Measurements from ENCODE around the gene MTREX.

Gene MTREX

GRCh38 chr5:55303238-55303690, 4.5 kb upstream of the MTREX start:
- no peak for TF ChIP-seq POLR2AphosphoS5 (IDR thresholded peaks at IDR 0.05; ENCODE audit: low read depth, low read length)
- TF ChIP-seq SIN3A (IDR thresholded peaks at IDR 0.05; ENCODE audit: borderline replicate concordance, insufficient read depth, low read length), result no peak
- TF ChIP-seq TAF1 (IDR thresholded peaks at IDR 0.05; ENCODE audit: borderline replicate concordance, insufficient read depth, low read length), result no peak

- no peak for TF ChIP-seq TAF1 (IDR thresholded peaks at IDR 0.05; ENCODE audit: borderline replicate concordance, insufficient read depth, low read length)
- no peak for TF ChIP-seq FOXP2 (optimal IDR thresholded peaks at IDR 0.05; ENCODE audit: borderline replicate concordance, extremely low read depth, extremely low read length, insufficient read depth)
- no peak for TF ChIP-seq SIN3A (IDR thresholded peaks at IDR 0.05; ENCODE audit: borderline replicate concordance, insufficient read depth, low read length)
- TF ChIP-seq POLR2AphosphoS5 (IDR thresholded peaks at IDR 0.05; ENCODE audit: low read depth, low read length), result no peak
- no peak for TF ChIP-seq REST (IDR thresholded peaks at IDR 0.05; ENCODE audit: insufficient read depth in 1 of 2, low read depth in 2 of 2, low read length in 2 of 2)
Measured at GRCh38 chr5:55304584-55304983, 3.2 kb upstream of the MTREX start.

GRCh38 chr5:55305345-55305744, 2.4 kb upstream of the MTREX start:
- TF ChIP-seq REST (IDR thresholded peaks at IDR 0.05; ENCODE audit: insufficient read depth in 1 of 2, low read depth in 2 of 2, low read length in 2 of 2) (no peak), POLR2AphosphoS5 (IDR thresholded peaks at IDR 0.05; ENCODE audit: low read depth, low read length) (no peak), TAF1 (IDR thresholded peaks at IDR 0.05; ENCODE audit: borderline replicate concordance, insufficient read depth, low read length) (no peak), SIN3A (IDR thresholded peaks at IDR 0.05; ENCODE audit: borderline replicate concordance, insufficient read depth, low read length) (no peak), FOXP2 (optimal IDR thresholded peaks at IDR 0.05; ENCODE audit: borderline replicate concordance, extremely low read depth, extremely low read length, insufficient read depth) (no peak)

GRCh38 chr5:55306641-55307382, 977 bp upstream of the MTREX start:
- TF ChIP-seq REST (IDR thresholded peaks at IDR 0.05; ENCODE audit: insufficient read depth in 1 of 2, low read depth in 2 of 2, low read length in 2 of 2) (no peak), TAF1 (IDR thresholded peaks at IDR 0.05; ENCODE audit: borderline replicate concordance, insufficient read depth, low read length) (no peak), POLR2AphosphoS5 (IDR thresholded peaks at IDR 0.05; ENCODE audit: low read depth, low read length) (no peak)

- TF ChIP-seq TAF1 (IDR thresholded peaks at IDR 0.05; ENCODE audit: borderline replicate concordance, insufficient read depth, low read length), result no peak
- TF ChIP-seq SIN3A (IDR thresholded peaks at IDR 0.05; ENCODE audit: borderline replicate concordance, insufficient read depth, low read length), result no peak
- no peak for TF ChIP-seq FOXP2 (optimal IDR thresholded peaks at IDR 0.05; ENCODE audit: borderline replicate concordance, extremely low read depth, extremely low read length, insufficient read depth)
- no peak for TF ChIP-seq REST (IDR thresholded peaks at IDR 0.05; ENCODE audit: insufficient read depth in 1 of 2, low read depth in 2 of 2, low read length in 2 of 2)
- no peak for TF ChIP-seq POLR2AphosphoS5 (IDR thresholded peaks at IDR 0.05; ENCODE audit: low read depth, low read length)
Measured at GRCh38 chr5:55308254-55308836, 556 bp downstream of the MTREX start.
